GM12872 (cell line): ENCODE results near the gene MUSK.

ENCODE experiments used
- TF ChIP-seq, protein P1 (sequence below): IDR thresholded peaks from 3 replicates; pipeline ENCODE4 v1.5.1; 2011; ENCODE audit warnings: low read depth, mild to moderate bottlenecking, low read length, moderate library complexity; ENCODE audit not compliant: insufficient read depth

Gene MUSK

DNA sequence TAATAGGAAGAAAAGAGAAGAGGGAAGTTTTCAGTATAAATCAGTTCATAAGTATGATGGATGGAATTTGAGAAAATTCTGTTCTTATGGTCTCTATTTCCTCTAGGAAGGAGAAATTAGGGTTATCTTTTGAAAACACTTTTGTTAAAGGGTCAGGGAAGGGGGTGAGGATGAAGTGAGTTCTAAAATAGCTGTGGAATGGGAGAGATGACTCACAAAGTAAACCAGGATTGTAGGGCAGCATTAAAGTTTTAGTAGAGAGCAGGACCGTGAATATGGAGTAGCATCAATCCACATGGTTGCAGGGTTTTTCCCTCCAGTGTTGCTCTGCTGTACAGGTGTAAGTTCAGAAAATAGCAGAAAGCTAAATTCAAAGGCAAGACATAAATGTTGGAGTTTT is 32.4 kb downstream of the MUSK start:
- TF ChIP-seq, protein P1, sequence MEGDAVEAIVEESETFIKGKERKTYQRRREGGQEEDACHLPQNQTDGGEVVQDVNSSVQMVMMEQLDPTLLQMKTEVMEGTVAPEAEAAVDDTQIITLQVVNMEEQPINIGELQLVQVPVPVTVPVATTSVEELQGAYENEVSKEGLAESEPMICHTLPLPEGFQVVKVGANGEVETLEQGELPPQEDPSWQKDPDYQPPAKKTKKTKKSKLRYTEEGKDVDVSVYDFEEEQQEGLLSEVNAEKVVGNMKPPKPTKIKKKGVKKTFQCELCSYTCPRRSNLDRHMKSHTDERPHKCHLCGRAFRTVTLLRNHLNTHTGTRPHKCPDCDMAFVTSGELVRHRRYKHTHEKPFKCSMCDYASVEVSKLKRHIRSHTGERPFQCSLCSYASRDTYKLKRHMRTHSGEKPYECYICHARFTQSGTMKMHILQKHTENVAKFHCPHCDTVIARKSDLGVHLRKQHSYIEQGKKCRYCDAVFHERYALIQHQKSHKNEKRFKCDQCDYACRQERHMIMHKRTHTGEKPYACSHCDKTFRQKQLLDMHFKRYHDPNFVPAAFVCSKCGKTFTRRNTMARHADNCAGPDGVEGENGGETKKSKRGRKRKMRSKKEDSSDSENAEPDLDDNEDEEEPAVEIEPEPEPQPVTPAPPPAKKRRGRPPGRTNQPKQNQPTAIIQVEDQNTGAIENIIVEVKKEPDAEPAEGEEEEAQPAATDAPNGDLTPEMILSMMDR = no peak

DNA sequence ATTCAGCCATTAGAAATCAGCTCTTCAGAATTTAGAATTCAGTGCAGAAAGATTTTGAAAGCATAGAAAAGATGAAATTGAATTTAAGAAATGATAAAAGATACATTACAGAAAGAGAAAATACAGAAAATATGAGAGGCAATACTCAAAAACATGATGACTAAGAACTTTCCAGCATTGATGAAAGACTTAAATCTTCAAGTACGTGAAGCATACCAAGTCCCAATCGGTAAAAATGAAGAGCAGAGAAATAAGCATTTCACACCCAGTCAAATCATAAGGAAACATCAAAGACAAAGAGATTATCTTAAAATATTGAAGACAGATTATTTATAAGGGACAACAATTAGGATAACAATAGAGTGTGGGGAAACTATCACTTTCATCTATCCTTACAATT is 35.1 kb downstream of the MUSK start:
- TF ChIP-seq, protein P1 = no peak

DNA sequence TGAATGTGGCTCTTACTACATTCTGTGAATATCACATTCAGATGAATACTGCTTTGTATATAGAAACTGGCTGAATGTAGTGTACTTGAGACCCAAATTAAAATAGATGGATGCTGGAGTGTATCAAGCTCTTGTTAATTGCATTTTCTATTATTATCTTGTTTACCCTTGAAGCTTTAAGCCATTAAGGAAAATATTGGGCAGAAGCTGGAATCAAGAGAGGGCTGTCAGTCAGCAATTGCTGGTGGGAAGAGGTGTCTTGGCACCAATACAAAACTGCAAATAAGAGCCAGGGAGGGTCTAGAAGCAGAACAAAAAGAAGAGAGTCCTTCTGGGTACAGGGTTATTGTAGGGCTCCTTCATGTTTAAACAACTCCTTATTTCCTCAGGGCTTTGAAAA is 38.8 kb downstream of the MUSK start:
- TF ChIP-seq, protein P1 = no peak

DNA sequence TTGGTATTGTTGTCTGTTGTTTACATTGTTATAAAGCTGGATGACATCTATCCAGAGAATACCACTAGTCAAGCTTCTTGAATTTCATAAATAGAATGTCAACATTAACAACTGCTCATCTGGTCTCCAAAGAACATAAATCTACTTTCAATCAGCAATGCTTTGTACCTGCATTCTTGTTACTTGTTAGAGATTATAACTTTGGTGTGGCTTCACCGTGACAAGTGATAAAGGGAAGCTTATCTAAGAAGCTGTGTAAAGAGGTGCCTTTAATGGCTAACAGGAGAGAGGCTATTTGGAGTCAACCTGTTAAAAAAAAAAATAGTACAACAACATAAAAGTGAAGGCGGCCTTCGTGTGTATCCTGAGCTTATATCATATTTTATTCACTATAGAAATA is 41.8 kb downstream of the MUSK start:
- TF ChIP-seq, protein P1 = no peak

DNA sequence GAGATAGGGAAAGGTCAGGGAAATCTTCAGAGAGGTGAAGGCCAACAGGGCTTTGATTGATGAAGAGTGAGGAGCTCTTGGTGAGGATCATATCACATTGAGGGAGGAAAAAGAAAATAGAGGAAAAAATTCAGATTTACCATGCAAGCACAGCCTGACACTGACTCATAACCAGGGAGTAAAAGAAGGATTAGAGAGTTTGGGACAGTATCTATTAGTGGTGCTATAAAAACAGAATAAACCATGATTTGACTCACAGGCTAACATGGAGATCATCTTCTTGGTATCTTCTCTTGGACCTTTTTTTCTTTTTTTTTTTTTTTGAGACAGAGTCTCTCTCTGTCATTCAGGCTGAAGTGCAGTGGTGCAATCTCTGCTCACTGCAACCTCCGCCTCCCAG is 44.4 kb downstream of the MUSK start:
- TF ChIP-seq, protein P1 = no peak

DNA sequence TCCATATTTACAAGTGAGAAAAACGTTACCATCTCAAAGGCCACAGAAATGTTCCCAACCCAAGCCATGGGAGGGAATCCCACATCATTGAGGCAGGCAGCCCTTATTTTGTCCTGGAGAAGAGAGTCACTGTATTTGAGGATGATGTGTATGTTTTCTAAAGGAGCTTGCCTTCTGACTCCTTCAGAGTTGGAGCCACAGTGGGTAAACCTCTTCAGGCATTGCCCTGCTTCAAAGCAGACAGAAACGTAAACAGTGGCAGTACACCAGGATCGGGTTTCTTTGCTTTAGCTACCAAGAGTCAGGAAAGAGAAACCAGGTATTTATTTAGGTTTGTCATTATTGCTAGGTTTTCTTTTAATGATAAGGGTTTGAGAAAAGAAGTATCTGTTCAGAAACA is 45.7 kb downstream of the MUSK start:
- TF ChIP-seq, protein P1 = no peak

DNA sequence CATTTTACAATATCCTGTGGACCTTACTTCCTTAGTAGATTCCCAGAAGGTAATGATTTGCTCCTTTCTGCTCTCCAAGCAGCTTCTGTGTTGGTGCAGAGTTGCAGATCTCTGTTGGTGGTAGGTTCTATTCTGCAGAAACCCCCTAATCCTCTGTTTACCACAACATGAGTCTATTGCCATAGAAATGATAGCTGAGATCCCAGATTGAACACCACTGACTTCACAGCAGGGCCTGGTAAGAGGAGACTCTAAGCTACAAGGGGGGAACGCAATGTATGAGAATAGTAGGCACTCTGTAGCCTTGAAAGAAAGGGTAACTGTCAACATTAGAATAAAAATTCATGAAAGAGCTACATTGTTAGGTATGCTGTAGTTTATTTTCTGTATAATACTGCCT is 59.5 kb downstream of the MUSK start:
- TF ChIP-seq, protein P1 = no peak

DNA sequence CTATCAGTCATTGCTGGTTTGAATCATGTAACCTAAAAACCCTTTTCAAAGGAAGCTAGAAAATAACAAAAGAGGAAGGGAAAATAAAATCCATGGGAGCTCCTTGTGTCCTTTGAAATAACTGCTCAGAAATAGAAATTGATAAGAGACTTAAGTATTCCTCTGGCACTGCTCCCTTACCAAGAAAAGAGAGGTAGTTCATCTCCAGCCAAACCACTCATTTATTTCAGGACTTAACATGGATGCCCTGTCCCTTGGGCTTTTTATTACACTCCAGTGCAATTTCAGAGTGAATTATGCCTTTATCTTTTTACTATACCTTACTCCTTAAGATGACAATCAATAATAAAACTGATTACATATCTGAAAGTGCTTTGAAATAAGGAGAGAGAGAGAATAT is 61.0 kb downstream of the MUSK start:
- TF ChIP-seq, protein P1 = no peak
